Measurements from ENCODE around the gene ZNHIT2.
A peak's percentile ranks its signal among the peaks of the same experiment; 100 is the strongest.

The ZNHIT2 gene

GRCh38 chr11:65103476-65103875 lies 14.0 kb downstream of the ZNHIT2 start:
- DNase-seq (ENCODE audit: low read depth): no peak

- DNase-seq (ENCODE audit: low read depth): no peak
Measured at GRCh38 chr11:65102142-65103095, 15.1 kb downstream of the ZNHIT2 start.

- no peak for DNase-seq (ENCODE audit: low read depth)
Measured at GRCh38 chr11:65100674-65101350, 16.7 kb downstream of the ZNHIT2 start.

GRCh38 chr11:65096926-65097325 lies 20.6 kb downstream of the ZNHIT2 start:
- no peak for DNase-seq (ENCODE audit: low read depth)

- peak; percentile 80 for DNase-seq (ENCODE audit: low read depth)
Measured at GRCh38 chr11:65095974-65096806, 21.3 kb downstream of the ZNHIT2 start, which contains the start of gene VPS51. TSS of gene VPS51 (plus strand) at chr11:65096214. CDS start at chr11:65096251, 37 bp downstream.

- DNase-seq (ENCODE audit: low read depth): no peak
Measured at GRCh38 chr11:65095427-65095826, 22.1 kb downstream of the ZNHIT2 start.

- DNase-seq (ENCODE audit: low read depth): no peak
Measured at GRCh38 chr11:65090628-65091027, 26.9 kb downstream of the ZNHIT2 start.

- no peak for DNase-seq (ENCODE audit: low read depth)
Measured at GRCh38 chr11:65089621-65090020, 27.9 kb downstream of the ZNHIT2 start.

GRCh38 chr11:65087827-65088226 lies 29.7 kb downstream of the ZNHIT2 start:
- DNase-seq (ENCODE audit: low read depth): no peak

GRCh38 chr11:65087216-65087615 lies 30.3 kb downstream of the ZNHIT2 start:
- no peak for DNase-seq (ENCODE audit: low read depth)

GRCh38 chr11:65086809-65087208 lies 30.7 kb downstream of the ZNHIT2 start:
- DNase-seq (ENCODE audit: low read depth): no peak

- no peak for DNase-seq (ENCODE audit: low read depth)
Measured at GRCh38 chr11:65085446-65085845, 32.1 kb downstream of the ZNHIT2 start.

- no peak for DNase-seq (ENCODE audit: low read depth)
Measured at GRCh38 chr11:65084598-65085375, 32.7 kb downstream of the ZNHIT2 start.

- DNase-seq (ENCODE audit: low read depth): peak; percentile 92
Measured at GRCh38 chr11:65083834-65084597, 33.5 kb downstream of the ZNHIT2 start, which contains the start of the genes CDCA5 and ZFPL1. TSS of gene CDCA5 (minus strand) at chr11:65084040. CDS start at chr11:65083978, 62 bp downstream. TSS of gene ZFPL1 (plus strand) at chr11:65084222. CDS start at chr11:65084699, 477 bp downstream.

- no peak for DNase-seq (ENCODE audit: low read depth)
Measured at GRCh38 chr11:65083134-65083833, 34.2 kb downstream of the ZNHIT2 start.

GRCh38 chr11:65078786-65079342 lies 38.6 kb downstream of the ZNHIT2 start:
- no peak for DNase-seq (ENCODE audit: low read depth)

GRCh38 chr11:65078151-65078550 lies 39.4 kb downstream of the ZNHIT2 start:
- peak; percentile 61 for DNase-seq (ENCODE audit: low read depth)

- DNase-seq (ENCODE audit: low read depth): no peak
Measured at GRCh38 chr11:65077451-65077850, 40.0 kb downstream of the ZNHIT2 start.

GRCh38 chr11:65072631-65072966 lies 44.9 kb downstream of the ZNHIT2 start:
- no peak for DNase-seq (ENCODE audit: low read depth)

Measured in T follicular helper cell (primary cell).